Activated CD4-positive, CD25-positive, alpha-beta regulatory T cell (primary cell): ENCODE measurements around the gene MMS19.
"Not testable (repeated sequence)": the region's sequence is repeated elsewhere in the genome, so short reads cannot be mapped to it uniquely, and the experiment has no call there.

ENCODE experiments used
- DNase-seq, 4 experiments: peaks; one replicate each; lab custom pipeline; 2025; lab: John Stamatoyannopoulos, UW

The MMS19 gene

GRCh38 chr10:97500297-97500575 is 2.0 kb upstream of the MMS19 start:
- DNase-seq: no peak

GRCh38 chr10:97499561-97500296 is 1.5 kb upstream of the MMS19 start:
- DNase-seq: no peak

GRCh38 chr10:97498841-97499560 is 779 bp upstream of the MMS19 start, which contains the start of gene UBTD1:
TSS of gene UBTD1 (plus strand) at chr10:97498924. CDS start at chr10:97499204, 280 bp downstream.
- DNase-seq: peak in 3 of 4 experiments; percentile 6 to 25 (median 9)

- DNase-seq: peak; percentile 30 to 58 (median 32)
These were observed 598 bp downstream of the MMS19 start for GRCh38 chr10:97497572-97498075.

GRCh38 chr10:97494863-97495506 is 3.2 kb downstream of the MMS19 start:
- no peak for DNase-seq

- DNase-seq: no peak
These were observed 4.1 kb downstream of the MMS19 start for GRCh38 chr10:97494151-97494550.

- DNase-seq: no peak
These were observed 7.6 kb downstream of the MMS19 start for GRCh38 chr10:97490592-97490991.

GRCh38 chr10:97485647-97486281 is 12.5 kb downstream of the MMS19 start:
- no peak for DNase-seq

GRCh38 chr10:97483921-97484320 is 14.3 kb downstream of the MMS19 start:
- DNase-seq: no peak

GRCh38 chr10:97483506-97483905 is 14.7 kb downstream of the MMS19 start:
- DNase-seq: no peak

GRCh38 chr10:97482381-97482780 is 15.8 kb downstream of the MMS19 start:
- DNase-seq: no peak

GRCh38 chr10:97481071-97481470 is 17.2 kb downstream of the MMS19 start:
- DNase-seq: no peak

GRCh38 chr10:97479939-97480338 is 18.3 kb downstream of the MMS19 start:
- DNase-seq: no peak

- not testable (repeated sequence) for DNase-seq
These were observed 18.8 kb downstream of the MMS19 start for GRCh38 chr10:97479410-97479809.

- DNase-seq: no peak
These were observed 22.2 kb downstream of the MMS19 start for GRCh38 chr10:97475936-97476594.

- DNase-seq: no peak
These were observed 23.3 kb downstream of the MMS19 start for GRCh38 chr10:97474918-97475317.

GRCh38 chr10:97468781-97469180 is 29.4 kb downstream of the MMS19 start:
- DNase-seq: not testable (repeated sequence)

GRCh38 chr10:97468162-97468561 is 30.1 kb downstream of the MMS19 start:
- DNase-seq: no peak

- no peak for DNase-seq
These were observed 31.5 kb downstream of the MMS19 start for GRCh38 chr10:97466755-97467154.

GRCh38 chr10:97465982-97466381 is 32.2 kb downstream of the MMS19 start:
- DNase-seq: no peak

- DNase-seq: no peak
These were observed 34.0 kb downstream of the MMS19 start for GRCh38 chr10:97464226-97464625.
